ENCODE results near the gene COX10. TPM values are rescaled to one million over a fixed set of nuclear protein-coding genes. Genes with fewer than 3 reads are reported as not detected.
A peak's percentile ranks its signal among the peaks of the same experiment; 100 is the strongest.
"Not testable (repeated sequence)": the region's sequence is repeated elsewhere in the genome, so short reads cannot be mapped to it uniquely, and the experiment has no call there.

The COX10 gene
- total RNA-seq, 1 experiment from 2014 or later = 27.3 TPM

- no peak for DNase-seq (ENCODE audit: low read depth in 1 of 2, low spot score in 2 of 2)
- Histone ChIP-seq H3K4me3 (no peak overlapping the region), H3K9me3 (replicated peaks) (no peaks in the 10 kb centered on the region), H3K4me1 (replicated peaks) (no peaks in the 10 kb centered on the region), H3K36me3 (no peaks in the 10 kb centered on the region), H3K27me3 (replicated peaks) (no peaks in the 10 kb centered on the region), H3K27ac (no peak overlapping the region)
Measured at GRCh38 chr17:14152721-14153120, 83.4 kb downstream of the COX10 start.

GRCh38 chr17:14153374-14153773, 84.1 kb downstream of the COX10 start:
- no peak overlapping the region for H3K4me3 ChIP-seq
- H3K27ac ChIP-seq = no peak overlapping the region
- no peaks in the 10 kb centered on the region for H3K27me3 ChIP-seq (replicated peaks)
- H3K9me3 ChIP-seq (replicated peaks) = no peaks in the 10 kb centered on the region
- H3K4me1 ChIP-seq (replicated peaks) = no peaks in the 10 kb centered on the region
- DNase-seq (ENCODE audit: low read depth in 1 of 2, low spot score in 2 of 2) = no peak
- H3K36me3 ChIP-seq = no peaks in the 10 kb centered on the region

GRCh38 chr17:14156689-14157088, 87.4 kb downstream of the COX10 start:
- no peaks in the 10 kb centered on the region for H3K27me3 ChIP-seq (replicated peaks)
- DNase-seq (ENCODE audit: low read depth in 1 of 2, low spot score in 2 of 2) = peak in 1 of 2 experiments; percentile 6
- no peaks in the 10 kb centered on the region for H3K36me3 ChIP-seq
- no peak overlapping the region for H3K27ac ChIP-seq
- H3K4me3 ChIP-seq = no peak overlapping the region
- H3K4me1 ChIP-seq (replicated peaks) = no peaks in the 10 kb centered on the region
- no peaks in the 10 kb centered on the region for H3K9me3 ChIP-seq (replicated peaks)

- no peak for DNase-seq (ENCODE audit: low read depth in 1 of 2, low spot score in 2 of 2)
- H3K4me1 ChIP-seq (replicated peaks) = no peaks in the 10 kb centered on the region
- no peak overlapping the region for H3K4me3 ChIP-seq
- H3K27ac ChIP-seq = no peak overlapping the region
- H3K9me3 ChIP-seq (replicated peaks) = no peaks in the 10 kb centered on the region
- no peaks in the 10 kb centered on the region for H3K27me3 ChIP-seq (replicated peaks)
- no peaks in the 10 kb centered on the region for H3K36me3 ChIP-seq
Measured at GRCh38 chr17:14157822-14158221, 88.5 kb downstream of the COX10 start.

- no peaks in the 10 kb centered on the region for H3K4me1 ChIP-seq (replicated peaks)
- H3K36me3 ChIP-seq = no peaks in the 10 kb centered on the region
- no peak for DNase-seq (ENCODE audit: low read depth in 1 of 2, low spot score in 2 of 2)
- H3K4me3 ChIP-seq = no peak overlapping the region
- no peaks in the 10 kb centered on the region for H3K9me3 ChIP-seq (replicated peaks)
- H3K27me3 ChIP-seq (replicated peaks) = no peaks in the 10 kb centered on the region
- no peak overlapping the region for H3K27ac ChIP-seq
Measured at GRCh38 chr17:14158707-14159106, 89.4 kb downstream of the COX10 start.

- Histone ChIP-seq H3K27me3 (replicated peaks) (no peaks in the 10 kb centered on the region), H3K4me1 (replicated peaks) (no peaks in the 10 kb centered on the region), H3K27ac (no peak overlapping the region), H3K4me3 (no peak overlapping the region), H3K36me3 (no peaks in the 10 kb centered on the region), H3K9me3 (replicated peaks) (no peaks in the 10 kb centered on the region)
- no peak for DNase-seq (ENCODE audit: low read depth in 1 of 2, low spot score in 2 of 2)
Measured at GRCh38 chr17:14161419-14161818, 92.1 kb downstream of the COX10 start.

GRCh38 chr17:14165616-14166015, 96.3 kb downstream of the COX10 start:
- Histone ChIP-seq H3K4me1 (replicated peaks) (no peaks in the 10 kb centered on the region), H3K36me3 (no peaks in the 10 kb centered on the region; the same call in 1 of the 2 replicates), H3K27ac (no peak overlapping the region), H3K4me3 (no peak overlapping the region), H3K27me3 (replicated peaks) (no peaks in the 10 kb centered on the region), H3K9me3 (replicated peaks) (no peaks in the 10 kb centered on the region)
- DNase-seq (ENCODE audit: low read depth in 1 of 2, low spot score in 2 of 2) = no peak

- H3K4me3 ChIP-seq; H3K27ac ChIP-seq; H3K9me3 ChIP-seq (replicated peaks); DNase-seq (ENCODE audit: low read depth in 1 of 2, low spot score in 2 of 2); H3K27me3 ChIP-seq (replicated peaks); H3K36me3 ChIP-seq; H3K4me1 ChIP-seq (replicated peaks): not testable (repeated sequence)
Measured at GRCh38 chr17:14167831-14168230, 98.5 kb downstream of the COX10 start.

- Histone ChIP-seq H3K4me3 (no peak overlapping the region), H3K9me3 (replicated peaks) (no peaks in the 10 kb centered on the region), H3K4me1 (replicated peaks) (no peaks in the 10 kb centered on the region), H3K27me3 (replicated peaks) (no peaks in the 10 kb centered on the region), H3K27ac (no peak overlapping the region), H3K36me3 (no peaks in the 10 kb centered on the region; the same call in 1 of the 2 replicates)
- no peak for DNase-seq (ENCODE audit: low read depth in 1 of 2, low spot score in 2 of 2)
Measured at GRCh38 chr17:14168582-14168981, 99.3 kb downstream of the COX10 start.

GRCh38 chr17:14169287-14169686, 100.0 kb downstream of the COX10 start:
- no peak overlapping the region for H3K27ac ChIP-seq
- DNase-seq (ENCODE audit: low read depth in 1 of 2, low spot score in 2 of 2) = no peak
- no peaks in the 10 kb centered on the region for H3K4me1 ChIP-seq (replicated peaks)
- H3K27me3 ChIP-seq (replicated peaks) = no peaks in the 10 kb centered on the region
- no peak overlapping the region for H3K4me3 ChIP-seq
- no peaks in the 10 kb centered on the region for H3K9me3 ChIP-seq (replicated peaks)
- no peaks in the 10 kb centered on the region; the same call in 1 of the 2 replicates for H3K36me3 ChIP-seq

GRCh38 chr17:14169901-14170300, 100.6 kb downstream of the COX10 start:
- DNase-seq (ENCODE audit: low read depth in 1 of 2, low spot score in 2 of 2) = no peak
- Histone ChIP-seq H3K36me3 (no peaks in the 10 kb centered on the region; the same call in 1 of the 2 replicates), H3K4me1 (replicated peaks) (no peaks in the 10 kb centered on the region), H3K4me3 (no peak overlapping the region), H3K27me3 (replicated peaks) (no peaks in the 10 kb centered on the region), H3K9me3 (replicated peaks) (no peaks in the 10 kb centered on the region), H3K27ac (no peak overlapping the region)

GRCh38 chr17:14176989-14177388, 107.7 kb downstream of the COX10 start:
- not testable (repeated sequence) for H3K9me3 ChIP-seq (replicated peaks); H3K27ac ChIP-seq; H3K36me3 ChIP-seq; H3K27me3 ChIP-seq (replicated peaks); H3K4me3 ChIP-seq; H3K4me1 ChIP-seq (replicated peaks); DNase-seq (ENCODE audit: low read depth in 1 of 2, low spot score in 2 of 2)

GRCh38 chr17:14177801-14178200, 108.5 kb downstream of the COX10 start:
- H3K9me3 ChIP-seq (replicated peaks); H3K4me1 ChIP-seq (replicated peaks); H3K4me3 ChIP-seq; DNase-seq (ENCODE audit: low read depth in 1 of 2, low spot score in 2 of 2); H3K27ac ChIP-seq; H3K27me3 ChIP-seq (replicated peaks); H3K36me3 ChIP-seq: not testable (repeated sequence)

GRCh38 chr17:14179951-14180350, 110.6 kb downstream of the COX10 start:
- not testable (repeated sequence) for DNase-seq (ENCODE audit: low read depth in 1 of 2, low spot score in 2 of 2); H3K36me3 ChIP-seq; H3K9me3 ChIP-seq (replicated peaks); H3K4me3 ChIP-seq; H3K27me3 ChIP-seq (replicated peaks); H3K27ac ChIP-seq; H3K4me1 ChIP-seq (replicated peaks)

GRCh38 chr17:14182084-14182483, 112.8 kb downstream of the COX10 start:
- not testable (repeated sequence) for H3K27me3 ChIP-seq (replicated peaks)

More at GRCh38 chr17:14182084-14182483, 112.8 kb downstream of the COX10 start:
- H3K4me1 ChIP-seq (replicated peaks); H3K27ac ChIP-seq; H3K36me3 ChIP-seq; H3K4me3 ChIP-seq; H3K9me3 ChIP-seq (replicated peaks); DNase-seq (ENCODE audit: low read depth in 1 of 2, low spot score in 2 of 2): not testable (repeated sequence)
